Endothelial cell of umbilical vein (primary cell): ENCODE measurements around the gene CATSPER4. TPM values are rescaled to one million over a fixed set of nuclear protein-coding genes. Genes with fewer than 3 reads are reported as not detected.

Experiments used
- BruUV-seq: library from RNA; stranded (reverse); fragments of 400-500 nt; replicated peaks from 2 replicates; lab custom pipeline; 2021; lab: Mats Ljungman, UMichigan
- CTCF ChIA-PET: fragments of 300-600, 350-600 bp; sonication (Branson Sonifier 250); formaldehyde crosslinking; loops from one replicate; lab custom pipeline; 2021; ENCODE audit warnings: antibody characterized with exemption, inconsistent platforms; lab: Charles Lee
- POLR2A ChIA-PET: fragments of 300-600, 350-600 bp; sonication (Branson Sonifier 250); formaldehyde crosslinking; loops from one replicate; lab custom pipeline; 2021; ENCODE audit warnings: antibody characterized with exemption, inconsistent platforms; lab: Charles Lee
- DNase-seq: peaks from one replicate; pipeline ENCODE4 v3.0.0-alpha.2; 2011; ENCODE audit warnings: low read depth, low spot score
- FAIRE-seq: peaks from 2 replicates; lab custom pipeline; 2011; peaks lifted over from hg19 to GRCh38; lab: Jason Lieb, UNC
- H2AFZ ChIP-seq: 2 replicates; pipeline ENCODE4 v1.6.0; 2012; ENCODE audit warnings: low read depth, low read length, control low read depth, inconsistent platforms
- H3K27ac ChIP-seq: 2 replicates; pipeline ENCODE4 v1.5.1; 2011; ENCODE audit warnings: low read depth, mild to moderate bottlenecking, control low read depth, low read length, moderate library complexity; ENCODE audit not compliant: insufficient read depth
- H3K27me3 ChIP-seq, 2 experiments: 2 replicates each; pipeline versions ENCODE4 v1.6.0 to v1.6.1; 2011; ENCODE audit warnings: low read length in 2 of 2, mixed read lengths in 1 of 2; ENCODE audit not compliant: control insufficient read depth in 2 of 2, insufficient read depth in 2 of 2
- H3K36me3 ChIP-seq, 2 experiments: 2 replicates in 1 of 2; 3 replicates in 1 of 2; pipeline ENCODE4 v1.5.1; 2011; ENCODE audit warnings: low read length in 2 of 2, mild to moderate bottlenecking in 1 of 2, moderate library complexity in 1 of 2; ENCODE audit not compliant: control insufficient read depth in 2 of 2, insufficient read depth in 2 of 2; ENCODE audit errors: extremely low read depth in 1 of 2
- H3K4me1 ChIP-seq: 3 replicates; pipeline ENCODE4 v1.5.1; 2011; ENCODE audit warnings: mild to moderate bottlenecking, low read length; ENCODE audit not compliant: control insufficient read depth, insufficient read depth; ENCODE audit errors: extremely low read depth
- H3K4me2 ChIP-seq: 2 replicates; pipeline ENCODE4 v1.6.1; 2011; ENCODE audit warnings: low read length, control low read depth, mixed read lengths; ENCODE audit not compliant: insufficient read depth
- H3K4me3 ChIP-seq, 3 experiments: fragments of 200-600 bp in 1 of 3; sonication (generic), shearing (Covaris generic) in 1 of 3; replicated peaks in 1 of 3; 2 replicates each; pipeline ENCODE4 v1.5.1; 2011 to 2016; ENCODE audit warnings: control low read depth in 3 of 3, low read length in 3 of 3, mild to moderate bottlenecking in 2 of 3, inconsistent platforms in 1 of 3, low read depth in 1 of 3, moderate library complexity in 1 of 3; ENCODE audit not compliant: insufficient read depth in 1 of 3
- H3K79me2 ChIP-seq: 2 replicates; pipeline ENCODE4 v1.6.0; 2012; ENCODE audit warnings: low read length, inconsistent platforms; ENCODE audit not compliant: control insufficient read depth, insufficient read depth
- H3K9ac ChIP-seq: replicated peaks from 2 replicates; pipeline ENCODE3; 2011; ENCODE audit warnings: low read length, control low read depth; ENCODE audit not compliant: insufficient read depth; ENCODE audit errors: extremely low read depth
- H3K9me1 ChIP-seq: replicated peaks from 3 replicates; pipeline ENCODE4 v1.6.0; 2011; ENCODE audit warnings: mild to moderate bottlenecking, low read length; ENCODE audit not compliant: control insufficient read depth, insufficient read depth; ENCODE audit errors: extremely low read depth
- H3K9me3 ChIP-seq: replicated peaks from 2 replicates; pipeline ENCODE4 v1.5.1; 2012; ENCODE audit warnings: low read length, inconsistent platforms; ENCODE audit not compliant: control insufficient read depth, insufficient read depth
- H4K20me1 ChIP-seq: replicated peaks from 2 replicates; pipeline ENCODE3; 2011; ENCODE audit warnings: mild to moderate bottlenecking, low read length; ENCODE audit not compliant: control insufficient read depth, insufficient read depth; ENCODE audit errors: extremely low read depth
- CTCF ChIP-seq, 2 donors: IDR thresholded peaks; 1 replicate in 1 of 2; 2 replicates in 1 of 2; pipeline ENCODE4 v1.5.1; 2011; ENCODE audit warnings: low read length in 2 of 2, mild to moderate bottlenecking in 2 of 2, moderate library complexity in 2 of 2, control low read depth in 1 of 2, inconsistent platforms in 1 of 2, low read depth in 1 of 2; ENCODE audit not compliant: insufficient read depth in 1 of 2; ENCODE audit errors: extremely low read depth in 1 of 2
- EZH2 ChIP-seq: IDR thresholded peaks from 2 replicates; pipeline ENCODE4 v1.6.1; 2012; ENCODE audit warnings: borderline replicate concordance, low read depth, mild to moderate bottlenecking, moderate library complexity, low read length, inconsistent platforms; ENCODE audit not compliant: severe bottlenecking
- FOS ChIP-seq: IDR thresholded peaks from 2 replicates; pipeline ENCODE4 v1.6.1; 2011; ENCODE audit warnings: mild to moderate bottlenecking, low read length, moderate library complexity, borderline replicate concordance; ENCODE audit not compliant: insufficient read depth
- GATA2 ChIP-seq: IDR thresholded peaks from 2 replicates; pipeline ENCODE4 v1.7.0; 2011; ENCODE audit warnings: low read depth, mild to moderate bottlenecking, moderate library complexity, mixed read lengths, low read length; ENCODE audit not compliant: insufficient read length, insufficient read depth
- JUN ChIP-seq: IDR thresholded peaks from 2 replicates; pipeline ENCODE4 v1.6.1; 2011; ENCODE audit warnings: borderline replicate concordance, low read depth; ENCODE audit not compliant: insufficient read length, insufficient read depth
- MAX ChIP-seq: IDR thresholded peaks from 2 replicates; pipeline ENCODE4 v1.6.1; 2011; ENCODE audit not compliant: insufficient read depth, insufficient read length
- MYC ChIP-seq: IDR thresholded peaks from one replicate; pipeline ENCODE4 v1.6.1; 2011; ENCODE audit warnings: mild to moderate bottlenecking, low read depth, low read length
- POLR2A ChIP-seq: IDR thresholded peaks from 2 replicates; pipeline ENCODE4 v1.6.1; 2012; ENCODE audit warnings: low read depth, mild to moderate bottlenecking, control low read depth, low read length
- POLR2AphosphoS5 ChIP-seq: IDR thresholded peaks from 2 replicates; pipeline ENCODE4 v1.6.1; 2012; ENCODE audit warnings: low read depth, mild to moderate bottlenecking, control low read depth, low read length, moderate library complexity; ENCODE audit not compliant: insufficient read depth
- dilution Hi-C: fragments of 300-500 bp; cut with MboI; formaldehyde crosslinking; loops from one replicate; pipeline ENCODE4 v1.15.0; 2019; ENCODE audit warnings: low sequenced_read_pairs; ENCODE audit not compliant: extremely low pct_ligation_motif_present
- intact Hi-C: fragments of 100-400 bp; cut with micrococcal nuclease; formaldehyde crosslinking; loops from one replicate; pipeline ENCODE4 v1.10.0; 2022
- polyA plus RNA-seq, 4 experiments: library from polyadenylated mRNA; depleted of rRNA in 3 of 4; stranded (reverse) in 3 of 4; unstranded in 1 of 4; fragments of >200 nt; gene quantifications; 2 replicates each; pipeline versions ENCODE4 v1.2.1 to v1.2.3, GENCODE V29; 2011 to 2012; ENCODE audit warnings: missing spikeins in 1 of 4
- total RNA-seq: library from RNA; stranded (reverse); gene quantifications from 2 replicates; pipeline ENCODE4 v1.2.3, GENCODE V29; 2021

The CATSPER4 gene
- total and polyA plus RNA-seq, 2 donors (not counting 3 experiments of a cell fraction or from before 2014, with no cell fraction given) = not detected

- Histone ChIP-seq H3K4me1 (no peaks in the 10 kb centered on the region), H3K36me3 (no peaks in the 10 kb centered on the region), H2AFZ (no peak overlapping the region), H3K4me3 (no peak overlapping the region), H3K9me3 (no peaks in the 10 kb centered on the region), H3K27ac (no peak overlapping the region), H3K27me3 (peaks cover 0 to 9% of the 10 kb centered on the region in 2 experiments), H3K9ac (no peak overlapping the region), H4K20me1 (no peaks in the 10 kb centered on the region), H3K79me2 (no peaks in the 10 kb centered on the region), H3K9me1 (no peaks in the 10 kb centered on the region), H3K4me2 (no peak overlapping the region)
- intact Hi-C loops = no loop called here
- DNase-seq = no peak
- dilution Hi-C loops = no loop called here
- CTCF ChIA-PET = interaction anchor here (1.4 to 1.7 kb wide), 2 partner anchors 30 to 118 kb away, joined by 3 to 6 read pairs; no protein-coding TSS in a partner anchor
- FAIRE-seq = no peak
- no TSS peak for BruUV-seq
- POLR2A ChIA-PET = no interaction called here
- TF ChIP-seq FOS (no peak), POLR2A (no peak), GATA2 (no peak), MYC (no peak), MAX (no peak)
Measured at GRCh38 chr1:26203642-26204318, 13.4 kb downstream of the CATSPER4 start.

- CTCF ChIA-PET = interaction anchor here (0.6 to 1.4 kb wide), 3 partner anchors 25 to 207 kb away, joined by 3 to 6 read pairs (median 3); no protein-coding TSS in a partner anchor
- H3K4me1 ChIP-seq = no peaks in the 10 kb centered on the region
- no peak overlapping the region for H3K4me3 ChIP-seq
- H3K9me1 ChIP-seq = no peaks in the 10 kb centered on the region
- intact Hi-C loops (no loop called here), dilution Hi-C loops (no loop called here)
- DNase-seq (no peak), FAIRE-seq (no peak)
- no peaks in the 10 kb centered on the region for H3K9me3 ChIP-seq
- no TSS peak for BruUV-seq
- no peak overlapping the region for H3K27ac ChIP-seq
- peaks cover 6 to 8% of the 10 kb centered on the region in 2 experiments for H3K27me3 ChIP-seq
- no peak overlapping the region for H3K4me2 ChIP-seq
- H4K20me1 ChIP-seq = no peaks in the 10 kb centered on the region
- H3K36me3 ChIP-seq = no peaks in the 10 kb centered on the region
- H3K9ac ChIP-seq = no peak overlapping the region
- H3K79me2 ChIP-seq = no peaks in the 10 kb centered on the region
- POLR2A ChIA-PET = no interaction called here
- H2AFZ ChIP-seq = no peak overlapping the region
- no peak for TF ChIP-seq GATA2
- no peak for TF ChIP-seq POLR2A
- no peak for TF ChIP-seq MYC
- no peak for TF ChIP-seq FOS
- TF ChIP-seq JUN = no peak
- TF ChIP-seq MAX = no peak
- TF ChIP-seq CTCF (IDR thresholded peaks at IDR 0.05; ENCODE audit: extremely low read depth in 1 of 2, insufficient read depth in 1 of 2, low read depth in 1 of 2, low read length in 2 of 2) = no peak
- TF ChIP-seq EZH2 = no peak
- no peak for TF ChIP-seq POLR2AphosphoS5
Measured at GRCh38 chr1:26210147-26210870, 19.9 kb downstream of the CATSPER4 start.
